Aorta (tissue), 5 donors: ENCODE data around the gene TECTA. TPM values are rescaled to one million over a fixed set of nuclear protein-coding genes. Genes with fewer than 3 reads are reported as not detected.

ENCODE experiments used
- ATAC-seq: fragments of 200-7000 bp; cut with Tn5 transposase; one replicate; pipeline ENCODE4 v1.9.1; 2022; ENCODE audit warnings: moderate library complexity; ENCODE audit not compliant: low FRiP score
- DNase-seq, 2 donors: peaks; one replicate each; pipeline ENCODE4 v3.0.0-alpha.2; 2020
- H3K27ac ChIP-seq, 2 donors: one replicate each; pipeline ENCODE4 v1.5.1; 2013; ENCODE audit warnings: low read length in 2 of 2, mild to moderate bottlenecking in 2 of 2, moderate library complexity in 2 of 2, control low read depth in 1 of 2, inconsistent platforms in 1 of 2, low read depth in 1 of 2
- H3K27me3 ChIP-seq, 2 donors: one replicate each; pipeline ENCODE4 v1.6.1; 2013; ENCODE audit warnings: control low read depth in 1 of 2, low read length in 1 of 2, mild to moderate bottlenecking in 1 of 2, moderate library complexity in 1 of 2; ENCODE audit not compliant: insufficient read depth in 2 of 2, control insufficient read depth in 1 of 2
- H3K36me3 ChIP-seq, 2 donors: one replicate each; pipeline ENCODE4 v1.6.1; 2013; ENCODE audit warnings: control low read depth in 1 of 2, low read length in 1 of 2, mild to moderate bottlenecking in 1 of 2; ENCODE audit not compliant: insufficient read depth in 2 of 2, control insufficient read depth in 1 of 2
- H3K4me1 ChIP-seq, 2 donors: one replicate each; pipeline ENCODE4 v1.6.1; 2013; ENCODE audit warnings: low read length in 2 of 2, control low read depth in 1 of 2, mild to moderate bottlenecking in 1 of 2, moderate library complexity in 1 of 2; ENCODE audit not compliant: insufficient read depth in 2 of 2, control insufficient read depth in 1 of 2
- H3K4me3 ChIP-seq, 2 donors: one replicate each; pipeline ENCODE4 v1.5.1; 2013; ENCODE audit warnings: low read length in 2 of 2, control low read depth in 1 of 2, mild to moderate bottlenecking in 1 of 2
- H3K9me3 ChIP-seq: one replicate; pipeline ENCODE4 v1.6.1; 2013; ENCODE audit warnings: mild to moderate bottlenecking, low read length; ENCODE audit not compliant: control insufficient read depth
- WGBS, 2 donors: extraction: QIAGEN DNeasy Blood & Tissue Kit; methylation state at CpG; one replicate each; pipeline ENCODE4 v1.1.7; 2013; 5-methylcytosine and 5-hydroxymethylcytosine counted together
- intact Hi-C, 2 donors: fragments of 100-400 bp; cut with DNase I; formaldehyde crosslinking; loops; one replicate each; pipeline versions ENCODE4 v1.14.2 to v1.15.0; 2022
- polyA plus RNA-seq, 2 donors: library from polyadenylated mRNA; stranded (reverse); fragments of 200-250 nt; gene quantifications; one replicate each; pipeline ENCODE4 v1.2.3, GENCODE V29; 2013
- total RNA-seq, 2 donors: library from RNA; stranded (reverse); fragmentation: NEBNext Ultra II Directional; extraction: Animal tissue kit (Norgen Biotek cat#: 25700); gene quantifications; one replicate each; pipeline ENCODE4 v1.2.1, GENCODE V29; 2021
- donor health status: healthy with polysubstance abuse.
- donor health status: Bipolar disorder and iron deficiency.
- donor health status: DM: no; HTN: no; CAD: no.
- donor health status: DM: no; HTN: no; CAD: no.
- donor health status: DM: yes; HTN: yes; CAD: no.

TECTA gene
- total and polyA plus RNA-seq, 4 donors, result 0.63 to 0.95 (median 0.75) TPM; not detected in 1

GRCh38 chr11:121129362-121130340 lies 28.6 kb downstream of the TECTA start:
- H3K9me3 ChIP-seq, result no peaks in the 10 kb centered on the region
- ATAC-seq (no peak), DNase-seq (no peak)
- intact Hi-C loops, result no loop called here
- H3K4me1 ChIP-seq, result no peaks in the 10 kb centered on the region
- no peaks in the 10 kb centered on the region for H3K36me3 ChIP-seq
- no peaks in the 10 kb centered on the region for H3K27me3 ChIP-seq
- 95% methylated on average over 29 of the region's 29 CpGs for WGBS, 2 donors
- no peak overlapping the region for H3K4me3 ChIP-seq
- H3K27ac ChIP-seq, result no peak overlapping the region

GRCh38 chr11:121131656-121132055 lies 30.6 kb downstream of the TECTA start:
- Histone ChIP-seq H3K4me3 (no peak overlapping the region), H3K9me3 (no peaks in the 10 kb centered on the region), H3K36me3 (no peaks in the 10 kb centered on the region), H3K4me1 (no peaks in the 10 kb centered on the region), H3K27me3 (no peaks in the 10 kb centered on the region), H3K27ac (no peak overlapping the region)
- no peak for DNase-seq
- intact Hi-C loops, result no loop called here
- ATAC-seq, result no peak
- 83 to 89% methylated on average over 6 of the region's 6 CpGs for WGBS, 2 donors

GRCh38 chr11:121132211-121132976 lies 31.4 kb downstream of the TECTA start:
- Histone ChIP-seq H3K27me3 (no peaks in the 10 kb centered on the region), H3K9me3 (no peaks in the 10 kb centered on the region), H3K27ac (no peak overlapping the region), H3K4me1 (no peaks in the 10 kb centered on the region), H3K4me3 (no peak overlapping the region), H3K36me3 (no peaks in the 10 kb centered on the region)
- DNase-seq, result no peak
- WGBS, 2 donors, result 79 to 86% methylated on average over 13 of the region's 13 CpGs
- ATAC-seq, result no peak
- intact Hi-C loops, result no loop called here

GRCh38 chr11:121134741-121135312 lies 33.8 kb downstream of the TECTA start:
- H3K36me3 ChIP-seq, result no peaks in the 10 kb centered on the region
- no peak overlapping the region for H3K4me3 ChIP-seq
- no peaks in the 10 kb centered on the region for H3K4me1 ChIP-seq
- H3K27me3 ChIP-seq, result no peaks in the 10 kb centered on the region
- no peak overlapping the region for H3K27ac ChIP-seq
- ATAC-seq, result no peak
- DNase-seq, result no peak
- intact Hi-C loops, result no loop called here
- 71 to 75% methylated on average over 10 of the region's 10 CpGs for WGBS, 2 donors
- no peaks in the 10 kb centered on the region for H3K9me3 ChIP-seq

GRCh38 chr11:121137005-121137404 lies 36.0 kb downstream of the TECTA start:
- no peak overlapping the region for H3K27ac ChIP-seq
- H3K4me1 ChIP-seq, result no peaks in the 10 kb centered on the region
- no peaks in the 10 kb centered on the region for H3K9me3 ChIP-seq
- intact Hi-C loops, result no loop called here
- no peaks in the 10 kb centered on the region for H3K27me3 ChIP-seq
- H3K36me3 ChIP-seq, result no peaks in the 10 kb centered on the region
- WGBS, 2 donors, result 87 to 91% methylated on average over 11 of the region's 11 CpGs
- DNase-seq (no peak), ATAC-seq (no peak)
- H3K4me3 ChIP-seq, result no peak overlapping the region

GRCh38 chr11:121138259-121138658 lies 37.2 kb downstream of the TECTA start:
- intact Hi-C loops, result no loop called here
- Histone ChIP-seq H3K36me3 (no peaks in the 10 kb centered on the region), H3K4me3 (no peak overlapping the region), H3K27ac (no peak overlapping the region), H3K9me3 (no peaks in the 10 kb centered on the region), H3K27me3 (no peaks in the 10 kb centered on the region), H3K4me1 (no peaks in the 10 kb centered on the region)
- WGBS, 2 donors, result 88 to 91% methylated on average over 5 of the region's 5 CpGs
- no peak for ATAC-seq
- DNase-seq, result no peak

GRCh38 chr11:121140369-121140768 lies 39.3 kb downstream of the TECTA start:
- Histone ChIP-seq H3K36me3 (no peaks in the 10 kb centered on the region), H3K27me3 (no peaks in the 10 kb centered on the region), H3K4me1 (no peaks in the 10 kb centered on the region), H3K4me3 (no peak overlapping the region), H3K9me3 (no peaks in the 10 kb centered on the region), H3K27ac (no peak overlapping the region)
- WGBS, 2 donors, result 74 to 80% methylated on average over 8 of the region's 8 CpGs
- no peak for DNase-seq
- intact Hi-C loops, result no loop called here
- no peak for ATAC-seq

GRCh38 chr11:121141066-121141465 lies 40.0 kb downstream of the TECTA start:
- no peak overlapping the region for H3K27ac ChIP-seq
- ATAC-seq (no peak), DNase-seq (no peak)
- no peaks in the 10 kb centered on the region for H3K36me3 ChIP-seq
- H3K27me3 ChIP-seq, result no peaks in the 10 kb centered on the region
- H3K4me3 ChIP-seq, result no peak overlapping the region
- intact Hi-C loops, result no loop called here
- 67 to 70% methylated on average over 1 of the region's 1 CpG for WGBS, 2 donors
- H3K9me3 ChIP-seq, result no peaks in the 10 kb centered on the region
- no peaks in the 10 kb centered on the region for H3K4me1 ChIP-seq
